UCSD-AML1 (cell line): ENCODE results near the gene SUN5.
A peak's percentile ranks its signal among the peaks of the same experiment; 100 is the strongest.

Experiments used
- DNase-seq: peaks from one replicate; lab custom pipeline; 2025; ENCODE audit not compliant: unreplicated experiment; lab: John Stamatoyannopoulos, UW

The SUN5 gene

DNA sequence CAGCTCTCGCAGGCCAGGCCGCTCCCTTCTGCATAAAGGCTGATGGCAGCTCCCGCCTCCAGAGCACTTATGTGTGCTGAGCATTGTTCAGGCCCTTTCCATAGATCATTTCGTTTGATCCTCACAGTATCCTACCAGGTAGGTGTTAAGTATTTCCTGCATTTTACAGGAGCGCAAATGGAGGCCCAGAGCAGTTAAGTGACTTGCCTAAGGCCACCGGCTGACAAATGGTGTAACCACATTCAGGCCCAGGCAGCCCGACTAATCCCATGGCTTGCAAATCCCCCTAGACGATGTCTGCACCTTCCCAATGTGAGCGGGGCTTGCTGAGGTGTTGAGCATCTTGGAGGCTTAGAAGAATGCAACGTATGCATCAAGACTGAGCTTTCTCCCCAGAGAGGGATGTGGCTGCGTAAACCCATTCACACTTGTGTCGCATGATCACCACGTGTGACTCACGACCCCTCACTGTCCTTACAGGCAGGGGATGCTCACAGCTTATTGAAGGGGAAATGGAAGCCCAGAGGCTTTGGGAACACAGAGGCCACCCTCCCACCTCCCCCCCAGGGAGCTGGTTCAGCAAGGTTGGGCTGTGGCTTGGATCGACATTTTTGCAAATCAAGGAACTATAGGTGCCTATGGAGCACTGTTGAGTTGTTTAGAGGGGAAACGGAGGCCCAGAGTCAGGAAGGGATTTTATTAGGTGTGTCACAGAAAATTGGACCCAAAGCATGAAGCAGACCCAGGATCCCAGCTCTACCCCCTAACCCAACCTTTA lies 10.3 kb upstream of the SUN5 start:
- DNase-seq = no peak

DNA sequence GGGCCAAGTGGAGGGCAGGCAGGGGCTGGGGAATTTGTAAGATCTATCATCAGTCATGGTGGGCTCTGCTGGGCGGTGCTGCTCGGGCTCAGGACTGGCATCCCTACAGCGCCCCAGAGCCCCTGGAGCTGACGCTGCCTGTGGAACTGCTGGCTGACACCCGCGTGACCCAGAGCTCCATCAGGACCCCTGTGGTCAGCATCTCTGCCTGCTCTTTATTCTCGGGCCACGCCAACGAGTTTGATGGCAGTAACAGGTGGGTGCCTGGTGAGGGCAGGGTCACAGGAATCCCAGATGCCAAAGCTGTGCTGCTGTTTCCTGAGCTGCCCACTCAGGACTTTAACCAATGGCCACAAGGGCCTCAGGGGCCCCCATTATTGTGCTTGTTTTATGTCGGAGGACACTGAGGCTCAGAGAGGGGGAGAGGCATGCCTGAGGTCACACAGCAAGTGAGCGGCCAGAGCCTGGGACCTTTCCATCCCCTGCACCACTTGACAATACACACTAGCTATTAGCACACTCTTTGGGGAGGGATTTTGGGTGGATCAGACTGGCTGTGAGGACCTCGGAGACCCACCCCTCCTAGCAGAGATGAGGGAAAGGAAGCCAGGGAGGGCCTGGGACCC lies 9.6 kb upstream of the SUN5 start:
- no peak for DNase-seq

DNA sequence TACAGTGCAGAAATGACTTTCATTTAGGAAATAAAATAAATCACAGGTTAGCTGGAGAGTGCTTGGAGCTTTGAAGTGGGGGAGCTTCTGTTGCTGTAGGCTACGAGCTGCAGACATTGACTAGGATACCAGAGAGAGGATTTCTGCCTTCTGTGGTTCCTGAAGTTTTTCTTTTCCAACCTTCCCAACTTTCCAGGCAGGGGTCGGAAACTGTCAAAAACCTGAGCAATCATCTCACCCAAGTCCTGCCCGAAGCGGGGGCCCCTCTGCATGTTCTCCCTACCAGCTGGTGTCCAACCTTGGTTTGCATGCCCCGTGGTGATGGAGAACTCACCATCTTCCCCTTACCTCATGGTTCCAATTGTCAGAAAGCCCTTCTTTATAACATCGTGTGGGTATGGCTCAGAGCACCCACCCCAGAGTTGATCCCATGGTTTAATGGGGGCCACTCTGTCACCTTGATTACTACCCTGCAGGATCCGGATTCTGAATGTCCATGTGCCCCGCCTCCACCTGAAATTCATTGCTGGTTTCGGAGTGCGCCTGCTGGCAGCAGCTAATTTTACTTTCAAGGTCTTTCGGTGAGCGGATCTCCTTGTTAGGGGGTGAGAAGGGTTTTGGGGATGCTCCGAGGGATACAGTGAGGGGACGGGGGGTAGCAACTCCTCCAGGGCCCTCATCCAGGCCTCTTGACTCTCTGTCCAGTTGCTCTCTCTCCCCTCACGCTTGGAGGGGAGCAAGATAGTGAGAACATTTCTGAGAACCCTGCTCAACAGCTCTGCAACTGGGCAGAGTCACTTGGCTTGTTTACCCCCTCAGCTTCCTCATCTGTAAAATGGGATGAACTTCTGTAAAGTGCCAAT lies 8.3 kb upstream of the SUN5 start:
- no peak for DNase-seq

DNA sequence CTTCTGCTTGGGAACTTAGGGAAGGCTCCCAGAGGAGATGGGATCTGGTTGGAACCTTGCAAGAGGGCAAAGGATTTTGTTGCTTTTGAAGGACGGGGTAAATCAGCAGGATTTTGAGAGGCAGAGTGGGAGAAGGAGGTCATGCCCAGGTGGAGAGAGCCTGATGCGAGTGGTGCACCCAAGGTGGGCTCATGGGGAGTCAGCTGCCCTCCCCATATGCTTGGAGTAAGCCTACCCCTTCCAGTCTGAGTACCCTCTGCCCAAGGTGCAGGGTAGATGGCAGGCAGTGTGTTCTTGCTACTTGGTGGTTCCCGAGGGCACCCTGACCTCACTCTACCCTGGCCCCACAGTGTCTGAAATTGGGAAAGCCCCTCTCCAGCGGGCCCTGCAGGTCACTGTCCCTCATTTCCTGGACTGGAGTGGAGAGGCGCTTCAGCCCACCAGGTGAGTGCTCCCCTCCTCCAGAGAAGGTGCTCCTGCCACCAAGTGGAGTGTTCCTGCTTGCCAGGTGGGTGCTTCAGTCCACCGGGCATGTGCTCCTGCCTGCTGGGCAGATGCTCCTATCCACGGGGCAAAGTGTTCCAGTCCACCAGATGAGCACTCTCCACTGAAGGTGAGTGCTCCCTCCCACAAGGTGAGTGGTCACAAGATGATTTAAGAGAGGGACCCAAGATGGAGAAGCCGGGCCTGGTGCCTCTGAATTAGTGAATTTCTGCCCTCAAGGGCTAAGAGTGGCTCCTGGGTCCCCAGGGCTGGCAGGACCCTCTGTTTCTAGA lies 6.6 kb upstream of the SUN5 start:
- no peak for DNase-seq

DNA sequence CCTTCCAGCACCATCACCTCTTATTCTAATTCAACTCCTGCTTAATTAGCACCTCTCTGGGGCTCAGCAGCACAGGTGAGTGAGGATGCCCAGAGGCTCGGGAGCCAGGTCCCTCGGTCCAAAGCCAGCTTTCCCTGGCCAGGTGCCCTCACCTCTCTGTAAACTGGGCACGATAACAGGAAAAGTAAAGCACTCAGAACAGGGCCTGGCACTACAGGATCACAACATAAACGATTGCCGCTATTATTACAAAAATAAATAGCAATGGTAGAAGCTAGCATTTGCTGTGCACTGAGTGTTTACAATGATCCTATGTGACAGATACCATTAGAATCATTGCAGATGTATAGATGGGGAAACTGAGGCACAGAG lies 5.9 kb upstream of the SUN5 start:
- DNase-seq = no peak

DNA sequence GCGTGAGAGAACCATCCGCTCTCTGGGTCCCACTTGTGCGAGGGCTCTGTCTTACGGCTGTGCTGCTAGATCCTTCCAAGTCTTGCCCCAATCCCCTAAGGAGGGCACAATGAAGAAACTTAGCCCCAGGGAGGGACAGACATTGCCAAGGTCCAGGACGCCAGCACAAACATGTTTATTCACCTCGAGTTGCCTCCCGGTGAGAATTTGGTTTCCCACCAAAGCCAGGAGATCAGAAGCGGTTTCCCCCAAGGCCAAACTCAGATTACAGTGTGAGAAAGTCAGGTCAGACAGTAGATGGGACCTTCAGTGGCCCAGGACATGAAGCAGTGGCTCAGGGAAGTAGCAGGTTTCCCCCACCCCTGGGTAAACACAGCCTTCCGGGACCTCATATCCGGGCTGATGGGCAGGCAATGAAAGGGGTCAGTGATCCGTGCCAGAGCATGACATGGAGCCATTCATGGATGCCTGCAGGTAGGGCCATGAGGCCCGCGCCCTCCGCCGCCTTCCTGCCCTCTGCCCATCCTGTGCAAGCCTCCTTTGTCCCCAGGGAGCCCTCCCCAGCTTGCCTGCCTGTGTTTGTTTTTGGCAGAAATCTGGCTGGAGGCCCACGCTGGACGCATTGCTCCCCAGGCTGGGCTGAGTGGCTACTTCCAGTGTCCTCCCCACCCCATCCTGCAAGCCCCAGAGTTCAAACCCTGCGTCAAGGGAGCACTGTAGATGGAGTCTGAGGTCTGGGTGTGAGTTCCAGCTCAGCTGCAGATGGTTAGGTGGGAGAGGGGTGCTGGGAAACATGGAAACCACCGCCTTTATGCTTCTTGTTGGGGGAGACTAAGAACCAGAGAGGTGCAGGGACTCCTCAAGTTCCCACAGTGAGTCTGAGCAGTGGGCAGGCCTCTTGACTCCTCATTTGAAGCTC lies 5.2 kb upstream of the SUN5 start:
- DNase-seq = no peak

DNA sequence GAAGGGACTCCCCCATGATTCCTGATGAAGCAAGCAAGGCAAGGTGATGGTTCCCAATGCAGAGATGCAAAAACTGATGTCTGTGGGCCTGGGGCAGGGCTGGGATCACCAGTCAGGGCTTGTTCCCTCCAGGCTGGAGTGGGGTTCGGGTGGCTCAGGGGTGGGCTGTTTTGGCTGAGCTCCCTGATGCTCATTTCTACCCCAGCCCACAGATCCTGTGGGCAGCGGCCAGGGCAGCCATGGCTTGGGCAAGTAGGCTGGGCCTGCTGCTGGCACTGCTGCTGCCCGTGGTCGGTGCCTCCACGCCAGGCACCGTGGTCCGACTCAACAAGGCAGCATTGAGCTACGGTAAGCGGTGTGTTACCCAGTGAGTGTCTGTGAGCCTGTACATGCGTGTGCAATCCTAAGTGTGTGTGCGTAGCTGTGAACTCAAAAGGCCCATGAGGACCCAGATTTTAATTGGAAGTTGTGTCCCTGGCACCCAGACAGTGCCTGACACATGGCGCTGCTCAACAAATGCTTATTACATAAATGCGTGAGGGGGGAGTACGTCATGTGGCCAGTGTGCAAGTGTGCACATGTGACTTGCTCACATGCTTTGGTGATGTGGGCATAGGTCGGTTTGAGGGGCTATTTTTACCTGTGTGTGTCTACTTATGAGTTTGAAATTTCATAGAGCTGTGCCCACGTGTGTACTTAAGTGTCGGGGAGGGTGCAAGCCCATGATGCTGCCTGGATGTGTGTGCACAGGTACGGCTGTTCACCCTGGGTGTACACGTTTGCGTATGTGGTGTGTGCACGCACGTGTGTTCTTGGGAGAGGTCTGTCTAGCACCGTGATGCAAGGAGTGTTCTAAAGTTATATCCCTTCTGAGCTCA lies 4.3 kb upstream of the SUN5 start:
- DNase-seq = no peak

DNA sequence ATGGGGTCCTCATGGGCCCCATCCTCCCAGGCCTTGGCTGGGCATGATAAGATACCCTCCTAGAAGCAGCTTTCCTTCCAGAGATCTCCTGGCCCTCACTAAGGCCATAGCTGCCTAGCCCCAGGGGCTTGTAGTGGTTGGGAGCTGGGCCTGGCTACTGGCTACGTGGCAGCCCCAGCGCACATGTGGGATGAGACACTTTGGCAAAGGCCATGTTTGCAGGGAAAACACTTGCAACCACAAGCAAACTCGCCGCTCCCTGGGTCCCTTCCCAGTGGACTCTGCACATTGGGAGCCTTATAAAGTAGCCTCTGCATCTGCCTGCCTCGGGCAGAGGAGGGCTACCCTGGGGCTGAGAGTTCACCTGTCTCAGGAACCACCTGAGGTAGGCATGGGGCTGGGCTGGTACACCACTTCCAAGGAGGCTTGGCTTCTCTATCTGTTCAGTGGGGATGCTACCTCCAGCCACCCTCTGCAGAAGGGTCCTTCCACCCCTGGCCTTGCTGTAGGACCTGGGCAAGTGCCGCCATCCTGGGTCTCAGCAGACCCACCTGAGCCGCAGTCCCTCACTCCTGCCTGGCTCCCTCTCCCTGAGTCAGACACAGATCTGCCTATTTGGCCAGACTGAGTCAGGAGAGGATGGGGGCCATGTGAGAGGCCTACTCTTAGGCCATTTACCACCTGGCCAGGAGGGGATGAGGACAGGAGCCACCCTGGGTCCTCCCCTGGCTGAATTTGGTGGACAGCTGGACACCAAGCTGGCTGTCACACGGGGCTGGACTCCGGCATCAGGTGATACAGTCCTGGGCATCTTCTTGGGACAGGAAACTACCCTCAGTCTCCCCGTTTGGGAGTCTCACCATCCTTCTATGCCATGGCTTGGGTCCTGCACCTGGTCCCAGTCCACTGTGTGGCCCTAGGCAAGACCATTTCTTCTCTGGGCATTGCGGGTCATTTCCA lies 3.4 kb upstream of the SUN5 start, which contains the start of gene BPIFB2:
Gene BPIFB2, plus strand, starts transcription at position 329 of the 960 bp plus-strand sequence. CDS start 871 bp downstream, outside the sequence.
- no peak for DNase-seq

DNA sequence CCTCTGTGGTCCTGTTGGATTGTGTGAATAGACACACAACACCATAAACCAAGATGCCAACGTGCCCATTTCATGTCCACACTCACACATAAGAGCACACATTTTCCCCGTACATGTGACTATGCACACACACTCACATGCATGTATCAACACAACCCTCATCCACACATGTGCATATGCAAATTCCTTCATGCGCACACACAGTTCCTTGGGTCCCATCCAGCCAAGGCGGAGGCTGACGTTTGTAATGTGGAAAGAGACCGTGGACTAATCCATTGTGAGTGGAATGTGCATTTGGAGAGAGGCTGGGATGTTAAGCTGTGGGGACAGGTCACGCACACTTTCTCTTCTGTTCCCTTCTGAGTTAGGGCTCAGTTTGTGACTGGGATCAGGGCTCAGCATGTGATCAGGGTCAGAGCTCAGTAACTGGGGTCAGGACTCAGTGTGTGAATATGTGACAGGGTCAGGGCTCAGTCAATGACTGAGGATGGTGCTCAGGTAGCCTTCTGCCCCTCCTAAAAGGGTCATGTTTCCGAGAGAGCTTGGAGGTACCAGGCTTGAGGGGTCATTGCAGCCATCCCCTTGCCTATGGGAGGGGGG lies 2.6 kb upstream of the SUN5 start:
- no peak for DNase-seq

DNA sequence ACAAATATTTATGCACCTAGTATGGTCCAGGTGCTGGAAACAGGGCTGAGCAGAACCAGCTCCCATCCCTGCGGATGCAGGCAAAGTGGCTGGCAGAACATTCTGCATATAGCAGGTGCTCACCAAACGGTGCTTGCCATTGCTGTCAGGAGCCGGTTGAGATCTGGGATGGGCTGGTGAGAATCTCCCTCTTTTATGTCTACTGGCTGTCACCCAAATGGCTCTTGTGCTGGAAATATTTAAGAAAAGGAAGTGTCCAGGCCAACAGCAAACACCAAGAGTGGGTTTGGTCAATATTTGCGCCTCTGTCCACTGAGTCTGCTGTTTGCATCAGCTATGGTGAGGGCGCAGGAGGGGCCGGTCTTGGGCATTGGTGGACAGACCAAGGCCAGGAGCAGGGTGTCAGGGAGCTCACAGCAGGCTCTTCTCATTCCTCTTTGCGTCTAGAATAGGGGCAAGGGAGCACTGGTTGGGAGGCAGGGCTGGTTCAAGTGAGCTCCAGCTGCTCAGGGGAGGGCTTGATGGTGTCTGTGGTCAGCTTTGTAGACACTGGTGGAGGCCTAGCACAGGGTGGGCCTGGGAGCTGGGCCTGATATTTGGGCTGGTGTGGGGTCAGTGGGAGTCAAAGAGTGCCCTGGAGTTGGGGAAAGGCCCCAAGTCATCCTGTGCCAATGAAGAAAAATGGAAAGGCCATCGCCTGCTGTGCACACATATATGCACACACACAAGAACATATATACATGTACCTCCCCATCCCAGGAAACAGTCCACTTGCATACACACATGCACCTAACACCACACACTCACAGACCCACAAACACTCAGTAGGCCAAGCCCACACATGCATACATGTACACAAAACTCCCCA lies 1.9 kb upstream of the SUN5 start:
- no peak for DNase-seq

DNA sequence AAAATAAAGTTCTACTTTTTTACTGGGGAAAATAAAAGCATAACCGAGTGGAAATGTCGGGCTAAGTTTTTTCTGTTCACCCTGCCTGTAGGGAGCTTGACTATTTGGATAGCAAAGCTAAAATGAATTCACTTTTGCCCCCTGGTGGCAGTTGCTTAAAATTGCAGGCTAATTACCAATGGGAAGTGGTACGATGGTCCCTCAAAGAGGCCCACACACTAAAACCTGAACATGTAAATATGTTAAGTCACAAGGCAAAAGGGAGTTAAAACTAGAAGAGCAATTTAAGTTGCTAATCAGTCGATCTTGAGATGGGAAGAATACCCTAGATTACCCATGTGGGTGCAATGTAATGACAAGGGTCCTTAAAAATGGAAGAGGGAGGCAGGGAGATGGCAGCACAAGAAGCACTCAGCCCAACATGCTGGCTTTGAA lies 916 bp upstream of the SUN5 start:
- no peak for DNase-seq

DNA sequence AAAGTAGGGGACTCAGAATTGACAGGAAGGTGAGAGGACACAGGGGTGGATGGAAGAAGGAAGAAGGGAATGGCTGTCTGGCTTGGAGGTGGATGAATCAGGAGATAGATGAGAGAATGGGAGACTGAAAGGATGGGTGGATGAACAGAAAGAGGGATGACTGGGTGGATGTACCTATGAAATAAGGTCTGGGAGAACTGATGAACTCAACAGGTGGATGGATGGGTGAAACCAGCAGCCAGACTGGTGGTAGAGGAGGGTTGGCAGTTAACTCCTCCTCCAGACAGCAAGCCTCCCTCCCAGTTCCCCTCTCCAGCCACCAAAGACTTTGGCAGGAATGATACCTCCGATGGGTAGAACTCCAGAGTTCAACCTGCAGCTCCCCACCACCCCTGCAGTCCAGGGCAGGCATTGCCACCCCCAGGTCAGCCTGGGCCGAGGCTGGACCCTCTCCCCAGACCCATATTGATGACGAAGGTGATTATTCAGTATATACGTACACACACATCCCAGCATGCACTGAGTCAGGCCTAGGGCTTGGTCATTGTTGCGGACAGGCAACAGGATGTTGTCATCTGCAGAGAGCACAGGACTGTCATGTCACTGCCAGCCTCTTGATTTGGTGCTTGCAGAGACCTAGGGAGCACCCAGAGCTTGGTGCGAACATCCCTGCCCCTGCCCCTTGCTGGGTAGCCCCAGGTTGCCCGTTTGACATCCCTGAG lies 2.0 kb downstream of the SUN5 start:
- no peak for DNase-seq

DNA sequence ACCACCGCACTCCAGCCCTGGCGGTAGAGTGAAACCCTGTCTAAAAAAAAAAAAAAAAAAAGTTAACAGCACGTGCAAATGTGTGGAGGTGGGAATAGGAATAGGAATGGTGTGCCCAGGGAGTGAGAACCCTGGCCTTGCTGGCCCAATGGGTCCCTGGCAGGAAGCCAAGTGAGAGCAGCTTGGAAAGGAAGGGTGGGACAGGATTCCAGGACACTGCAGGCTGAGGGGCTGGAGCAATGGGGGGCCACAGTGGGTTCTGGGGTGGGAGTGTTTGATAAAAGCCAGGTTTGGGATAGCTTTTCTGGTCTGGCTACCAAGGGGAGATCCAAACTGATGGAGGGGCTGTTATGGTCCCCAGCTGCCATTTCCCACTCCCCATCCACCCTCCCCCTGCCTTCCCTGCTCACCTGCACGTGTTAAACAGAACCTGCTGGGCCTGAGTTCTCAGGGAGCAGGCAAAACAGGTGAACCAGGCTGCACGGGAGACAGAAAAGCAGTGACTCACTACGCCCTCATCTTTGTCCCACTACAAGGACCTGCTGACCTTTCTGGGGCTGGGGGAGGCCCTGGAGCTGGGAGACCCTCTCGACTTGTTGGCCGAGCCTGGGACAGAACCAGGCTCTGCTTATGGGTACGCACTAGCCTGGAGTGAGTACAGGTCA lies 3.3 kb downstream of the SUN5 start:
- no peak for DNase-seq

DNA sequence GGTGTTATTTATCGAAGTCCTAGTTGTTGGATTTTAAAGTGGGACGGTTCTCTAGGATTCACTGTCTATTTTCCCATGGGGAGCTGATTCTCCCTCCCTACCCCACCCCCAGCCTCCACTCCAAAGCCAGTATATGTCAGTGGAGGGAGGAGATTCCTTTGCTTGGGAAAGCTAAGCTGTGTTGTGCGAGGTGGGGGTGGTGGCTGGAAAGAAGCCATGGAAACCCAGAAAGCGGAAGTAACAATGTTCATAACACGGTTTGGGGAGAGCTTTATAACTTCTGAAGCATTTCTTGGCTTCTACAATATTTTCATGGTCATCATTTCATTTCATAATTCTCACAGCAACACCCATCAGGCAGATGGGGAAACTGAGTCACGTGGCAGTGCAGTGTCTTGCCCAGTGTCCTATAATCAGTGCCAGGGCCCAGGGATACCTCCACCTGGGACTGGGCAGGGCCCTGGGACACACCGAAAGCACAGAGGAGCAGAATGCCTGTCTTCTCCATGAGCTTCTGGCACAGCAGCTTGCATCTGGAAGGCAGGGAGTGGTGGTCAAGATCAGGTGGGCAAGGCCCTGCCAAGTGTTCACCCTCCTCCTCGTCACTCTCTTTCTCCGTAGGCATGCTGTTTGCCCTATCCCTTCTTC lies 4.5 kb downstream of the SUN5 start:
- DNase-seq = peak; percentile 24

DNA sequence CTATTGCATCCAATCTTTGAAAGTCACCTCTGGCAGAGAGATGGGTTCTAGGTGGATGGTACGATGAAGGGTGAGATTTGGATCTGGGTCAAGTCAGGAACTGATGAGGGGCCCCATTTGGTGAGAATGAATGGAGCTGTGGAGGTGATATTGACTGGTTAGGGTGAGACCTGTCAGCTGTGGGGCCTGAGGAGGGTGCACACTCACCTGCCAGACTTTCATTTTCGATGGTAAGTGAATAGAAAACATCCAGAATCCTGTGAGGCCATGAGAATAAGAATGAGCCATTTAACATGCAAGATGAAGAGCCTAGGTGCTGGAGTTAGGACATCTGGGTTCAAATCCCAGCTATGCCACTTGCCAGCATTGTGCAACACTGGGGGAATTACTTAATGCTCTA lies 6.8 kb downstream of the SUN5 start:
- no peak for DNase-seq
